GM12878 (cell line): Measurements from ENCODE around the gene KARS1. TPM values are rescaled to one million over a fixed set of nuclear protein-coding genes. Genes with fewer than 3 reads are reported as not detected.
A peak's percentile ranks its signal among the peaks of the same experiment; 100 is the strongest.

Experiments
- ATF7 ChIP-seq: fragments of 450-650 bp; IDR thresholded peaks from 2 replicates; pipeline ENCODE4 v1.6.1; 2016; ENCODE audit warnings: low read depth, mild to moderate bottlenecking
- BHLHE40 ChIP-seq, 2 experiments: fragments of 450-650 bp in 1 of 2; IDR thresholded peaks; 2 replicates each; pipeline ENCODE4 v1.6.1; 2011 to 2017; ENCODE audit warnings: low read depth in 2 of 2, borderline replicate concordance in 1 of 2, improper control_type of control experiment in 1 of 2, low read length in 1 of 2, mild to moderate bottlenecking in 1 of 2
- CBX3 ChIP-seq: fragments of 200-600 bp; sonication (generic); IDR thresholded peaks from 2 replicates; pipeline ENCODE4 v1.6.1; 2016; ENCODE audit warnings: low read depth, borderline replicate concordance
- CHD2 ChIP-seq: IDR thresholded peaks from 2 replicates; pipeline ENCODE4 v1.6.1; 2011; ENCODE audit warnings: low read depth, low read length, improper control_type of control experiment, borderline replicate concordance
- CREB1 ChIP-seq: IDR thresholded peaks from 2 replicates; pipeline ENCODE4 v1.6.1; 2012; ENCODE audit warnings: low read depth, mild to moderate bottlenecking, inconsistent platforms
- EED ChIP-seq: sonication (generic); IDR thresholded peaks from 2 replicates; pipeline ENCODE4 v1.6.1; 2016; ENCODE audit warnings: antibody characterized with exemption, low read depth
- ETV6 ChIP-seq, 2 experiments: fragments of 450-650 bp in 1 of 2; IDR thresholded peaks in 1 of 2; conservative IDR thresholded peaks in 1 of 2; 2 replicates each; pipeline ENCODE4 v1.6.1; 2014; ENCODE audit warnings: antibody characterized with exemption in 1 of 2, borderline replicate concordance in 1 of 2, low read depth in 1 of 2, mild to moderate bottlenecking in 1 of 2, moderate library complexity in 1 of 2
- EZH2 ChIP-seq: IDR thresholded peaks from 2 replicates; pipeline ENCODE4 v1.6.1; 2012; ENCODE audit warnings: low read depth, mild to moderate bottlenecking, control low read depth, inconsistent platforms, low read length, borderline replicate concordance; ENCODE audit not compliant: control insufficient read depth
- FOXK2 ChIP-seq: fragments of 450-650 bp; IDR thresholded peaks from 2 replicates; pipeline ENCODE4 v1.6.1; 2017; ENCODE audit warnings: mild to moderate bottlenecking, moderate library complexity
- JUND ChIP-seq: IDR thresholded peaks from 2 replicates; pipeline ENCODE4 v1.6.1; 2012; ENCODE audit warnings: low read depth, mild to moderate bottlenecking, low read length, improper control_type of control experiment, moderate library complexity
- MEF2A ChIP-seq: IDR thresholded peaks from 2 replicates; pipeline ENCODE4 v1.6.1; 2011; ENCODE audit warnings: low read depth, mild to moderate bottlenecking, low read length, moderate library complexity; ENCODE audit not compliant: insufficient read depth
- NFIC ChIP-seq: IDR thresholded peaks from 2 replicates; pipeline ENCODE4 v1.6.1; 2012; ENCODE audit warnings: low read depth, mild to moderate bottlenecking, inconsistent platforms, low read length, moderate library complexity
- NR2F1 ChIP-seq: fragments of 450-650 bp; conservative IDR thresholded peaks from 2 replicates; pipeline ENCODE4 v1.6.1; 2017; ENCODE audit warnings: mild to moderate bottlenecking
- NRF1 ChIP-seq: conservative IDR thresholded peaks from 2 replicates; pipeline ENCODE4 v1.6.1; 2011; ENCODE audit warnings: mild to moderate bottlenecking, low read depth, low read length, improper control_type of control experiment
- RBBP5 ChIP-seq: fragments of 200-600 bp; sonication (generic); conservative IDR thresholded peaks from 2 replicates; pipeline ENCODE4 v1.6.1; 2016
- RCOR1 ChIP-seq: conservative IDR thresholded peaks from 2 replicates; pipeline ENCODE4 v1.6.1; 2012; ENCODE audit warnings: low read depth, low read length, improper control_type of control experiment
- SMAD1 ChIP-seq: fragments of 450-650 bp; IDR thresholded peaks from 2 replicates; pipeline ENCODE4 v1.6.1; 2018; ENCODE audit warnings: mild to moderate bottlenecking, low read depth; ENCODE audit not compliant: partially characterized antibody
- SMARCA5 ChIP-seq: fragments of 450-650 bp; IDR thresholded peaks from 2 replicates; pipeline ENCODE4 v1.6.1; 2017; ENCODE audit warnings: mild to moderate bottlenecking
- TAF1 ChIP-seq: IDR thresholded peaks from 2 replicates; pipeline ENCODE4 v1.6.1; 2011; ENCODE audit warnings: mild to moderate bottlenecking, low read depth, low read length, borderline replicate concordance
- TARDBP ChIP-seq: IDR thresholded peaks from 2 replicates; pipeline ENCODE4 v1.6.1; 2016; ENCODE audit warnings: borderline replicate concordance
- ZNF217 ChIP-seq: fragments of 450-650 bp; IDR thresholded peaks from 2 replicates; pipeline ENCODE4 v1.6.1; 2017; ENCODE audit warnings: antibody characterized with exemption, mild to moderate bottlenecking
- ZZZ3 ChIP-seq: IDR thresholded peaks from 2 replicates; pipeline ENCODE4 v1.6.1; 2011; ENCODE audit warnings: low read depth; ENCODE audit not compliant: control insufficient read depth, insufficient read length
- polyA plus RNA-seq, 11 experiments: library from polyadenylated mRNA; depleted of rRNA in 4 of 11; unstranded in 6 of 11; stranded (reverse) in 5 of 11; fragments of >200 nt; fragmentation: Nextera tagmentation in 4 of 11; fragmentation: Illumina TruSeq in 1 of 11; extraction: Ambion mirVana in 4 of 11; extraction: Trizol in 1 of 11; gene quantifications; 1 replicate in 1 of 11; 2 replicates in 10 of 11; pipeline versions ENCODE4 v1.2.1 to v1.2.3, GENCODE V29; 2011 to 2016; ENCODE audit warnings: inconsistent platforms in 2 of 11, missing spikeins in 2 of 11, low read depth in 1 of 11
- total RNA-seq, 4 experiments: library from RNA; depleted of rRNA in 3 of 4; stranded (reverse); fragments of >200 nt in 3 of 4; fragmentation: Illumina TruSeq in 1 of 4; extraction: Trizol in 1 of 4; gene quantifications; 2 replicates each; pipeline versions ENCODE4 v1.2.1 to v1.2.3, GENCODE V29; 2013 to 2021
- TF ChIP-seq, protein P1 (sequence below): fragments of 450-650 bp; formaldehyde crosslinking; IDR thresholded peaks from 2 replicates; pipeline ENCODE4 v1.5.0; 2022; ENCODE audit warnings: mild to moderate bottlenecking, missing genetic modification characterization
- TF ChIP-seq, protein P2 (sequence below): IDR thresholded peaks from 2 replicates; pipeline ENCODE4 v1.6.1; 2012; ENCODE audit warnings: low read depth, low read length, improper control_type of control experiment
- TF ChIP-seq, protein P3 (sequence below): fragments of 450-650 bp; IDR thresholded peaks from 2 replicates; pipeline ENCODE4 v1.6.1; 2018; ENCODE audit warnings: borderline replicate concordance, mild to moderate bottlenecking; ENCODE audit not compliant: partially characterized antibody
- TF ChIP-seq, protein P4 (sequence below): fragments of 450-650 bp; IDR thresholded peaks from 2 replicates; pipeline ENCODE4 v1.6.1; 2014; ENCODE audit warnings: mild to moderate bottlenecking

Gene KARS1
- total and polyA plus RNA-seq, 10 of the 15 experiments (the other 5 are each of a cell fraction or from before 2014, with no cell fraction given): 187 to 312 (median 211) TPM

DNA sequence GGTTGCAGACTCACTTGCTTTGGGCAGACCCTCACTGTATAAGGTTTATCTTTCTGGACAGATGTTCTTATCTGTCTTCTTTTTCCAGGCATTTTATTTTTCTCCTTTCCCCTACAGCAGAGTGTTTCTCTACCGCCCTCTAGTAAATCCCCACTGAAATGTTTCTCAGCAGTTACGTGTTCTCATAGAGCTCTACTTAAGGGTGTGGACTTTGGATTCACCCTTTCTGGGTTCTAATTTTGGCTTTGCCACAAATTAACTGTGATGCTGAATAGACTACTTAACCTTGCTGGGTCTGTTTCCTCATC, 26.3 kb downstream of the KARS1 start (continued):
- TF ChIP-seq, protein P1, sequence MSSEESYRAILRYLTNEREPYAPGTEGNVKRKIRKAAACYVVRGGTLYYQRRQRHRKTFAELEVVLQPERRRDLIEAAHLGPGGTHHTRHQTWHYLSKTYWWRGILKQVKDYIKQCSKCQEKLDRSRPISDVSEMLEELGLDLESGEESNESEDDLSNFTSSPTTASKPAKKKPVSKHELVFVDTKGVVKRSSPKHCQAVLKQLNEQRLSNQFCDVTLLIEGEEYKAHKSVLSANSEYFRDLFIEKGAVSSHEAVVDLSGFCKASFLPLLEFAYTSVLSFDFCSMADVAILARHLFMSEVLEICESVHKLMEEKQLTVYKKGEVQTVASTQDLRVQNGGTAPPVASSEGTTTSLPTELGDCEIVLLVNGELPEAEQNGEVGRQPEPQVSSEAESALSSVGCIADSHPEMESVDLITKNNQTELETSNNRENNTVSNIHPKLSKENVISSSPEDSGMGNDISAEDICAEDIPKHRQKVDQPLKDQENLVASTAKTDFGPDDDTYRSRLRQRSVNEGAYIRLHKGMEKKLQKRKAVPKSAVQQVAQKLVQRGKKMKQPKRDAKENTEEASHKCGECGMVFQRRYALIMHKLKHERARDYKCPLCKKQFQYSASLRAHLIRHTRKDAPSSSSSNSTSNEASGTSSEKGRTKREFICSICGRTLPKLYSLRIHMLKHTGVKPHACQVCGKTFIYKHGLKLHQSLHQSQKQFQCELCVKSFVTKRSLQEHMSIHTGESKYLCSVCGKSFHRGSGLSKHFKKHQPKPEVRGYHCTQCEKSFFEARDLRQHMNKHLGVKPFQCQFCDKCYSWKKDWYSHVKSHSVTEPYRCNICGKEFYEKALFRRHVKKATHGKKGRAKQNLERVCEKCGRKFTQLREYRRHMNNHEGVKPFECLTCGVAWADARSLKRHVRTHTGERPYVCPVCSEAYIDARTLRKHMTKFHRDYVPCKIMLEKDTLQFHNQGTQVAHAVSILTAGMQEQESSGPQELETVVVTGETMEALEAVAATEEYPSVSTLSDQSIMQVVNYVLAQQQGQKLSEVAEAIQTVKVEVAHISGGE (CRISPR knock-in tag): no peak
- TF ChIP-seq TARDBP: no peak
- TF ChIP-seq TAF1: no peak
- no peak for TF ChIP-seq NRF1
- TF ChIP-seq ZZZ3: no peak
- no peak; the same call in 1 of the 2 replicates for TF ChIP-seq SMARCA5
- no peak for TF ChIP-seq CBX3
- TF ChIP-seq JUND: no peak
- TF ChIP-seq MEF2A: 0 out of 2 replicates have a peak, but pooled peaks have one; percentile 70
- no peak for TF ChIP-seq NFIC
- no peak for TF ChIP-seq EZH2
- TF ChIP-seq, protein P2, sequence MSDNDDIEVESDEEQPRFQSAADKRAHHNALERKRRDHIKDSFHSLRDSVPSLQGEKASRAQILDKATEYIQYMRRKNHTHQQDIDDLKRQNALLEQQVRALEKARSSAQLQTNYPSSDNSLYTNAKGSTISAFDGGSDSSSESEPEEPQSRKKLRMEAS: no peak
- no peak for TF ChIP-seq FOXK2
- no peak for TF ChIP-seq SMAD1
- 0 out of 2 replicates have a peak, but pooled peaks have one; percentile 31 for TF ChIP-seq CREB1
- TF ChIP-seq BHLHE40 (IDR thresholded peaks at IDR 0.05; ENCODE audit: borderline replicate concordance in 1 of 2, low read depth in 2 of 2, low read length in 1 of 2): no peak
- TF ChIP-seq RCOR1: no peak
- TF ChIP-seq, protein P3, sequence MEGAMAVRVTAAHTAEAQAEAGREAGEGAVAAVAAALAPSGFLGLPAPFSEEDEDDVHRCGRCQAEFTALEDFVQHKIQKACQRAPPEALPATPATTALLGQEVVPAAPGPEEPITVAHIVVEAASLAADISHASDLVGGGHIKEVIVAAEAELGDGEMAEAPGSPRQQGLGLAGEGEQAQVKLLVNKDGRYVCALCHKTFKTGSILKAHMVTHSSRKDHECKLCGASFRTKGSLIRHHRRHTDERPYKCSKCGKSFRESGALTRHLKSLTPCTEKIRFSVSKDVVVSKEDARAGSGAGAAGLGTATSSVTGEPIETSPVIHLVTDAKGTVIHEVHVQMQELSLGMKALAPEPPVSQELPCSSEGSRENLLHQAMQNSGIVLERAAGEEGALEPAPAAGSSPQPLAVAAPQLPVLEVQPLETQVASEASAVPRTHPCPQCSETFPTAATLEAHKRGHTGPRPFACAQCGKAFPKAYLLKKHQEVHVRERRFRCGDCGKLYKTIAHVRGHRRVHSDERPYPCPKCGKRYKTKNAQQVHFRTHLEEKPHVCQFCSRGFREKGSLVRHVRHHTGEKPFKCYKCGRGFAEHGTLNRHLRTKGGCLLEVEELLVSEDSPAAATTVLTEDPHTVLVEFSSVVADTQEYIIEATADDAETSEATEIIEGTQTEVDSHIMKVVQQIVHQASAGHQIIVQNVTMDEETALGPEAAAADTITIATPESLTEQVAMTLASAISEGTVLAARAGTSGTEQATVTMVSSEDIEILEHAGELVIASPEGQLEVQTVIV: no peak
- TF ChIP-seq, protein P4, sequence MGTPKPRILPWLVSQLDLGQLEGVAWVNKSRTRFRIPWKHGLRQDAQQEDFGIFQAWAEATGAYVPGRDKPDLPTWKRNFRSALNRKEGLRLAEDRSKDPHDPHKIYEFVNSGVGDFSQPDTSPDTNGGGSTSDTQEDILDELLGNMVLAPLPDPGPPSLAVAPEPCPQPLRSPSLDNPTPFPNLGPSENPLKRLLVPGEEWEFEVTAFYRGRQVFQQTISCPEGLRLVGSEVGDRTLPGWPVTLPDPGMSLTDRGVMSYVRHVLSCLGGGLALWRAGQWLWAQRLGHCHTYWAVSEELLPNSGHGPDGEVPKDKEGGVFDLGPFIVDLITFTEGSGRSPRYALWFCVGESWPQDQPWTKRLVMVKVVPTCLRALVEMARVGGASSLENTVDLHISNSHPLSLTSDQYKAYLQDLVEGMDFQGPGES: no peak
- TF ChIP-seq NR2F1: no peak
- TF ChIP-seq CHD2: no peak
- no peak for TF ChIP-seq EED
- peak; percentile 63; the same call in 1 of the 2 replicates for TF ChIP-seq ATF7
- TF ChIP-seq RBBP5: no peak
- TF ChIP-seq ZNF217: no peak
- TF ChIP-seq ETV6 (conservative IDR thresholded peaks at IDR 0.05 in 1 of 2, IDR thresholded peaks at IDR 0.05 in 1 of 2; ENCODE audit: borderline replicate concordance in 1 of 2, low read depth in 1 of 2): no peak
